SK-N-SH (cell line): ENCODE results near the gene CIB4. TPM values are rescaled to one million over a fixed set of nuclear protein-coding genes. Genes with fewer than 3 reads are reported as not detected.

Source experiments
- CTCF ChIA-PET: fragments of 300-600, 350-600 bp; formaldehyde crosslinking; extraction: SDS; loops from one replicate; lab custom pipeline; 2021; lab: Yijun Ruan, JAX
- POLR2A ChIA-PET: fragments of 350-600 bp; sonication (Branson Sonifier 250); formaldehyde crosslinking; extraction: SDS; loops from one replicate; lab custom pipeline; 2020; ENCODE audit warnings: antibody characterized with exemption, inconsistent platforms; lab: Yijun Ruan, JAX
- DNase-seq: peaks from one replicate; pipeline ENCODE4 v3.0.0; 2012
- H2AFZ ChIP-seq: fragments of 200-600 bp; sonication (generic); 2 replicates; pipeline ENCODE4 v1.8.1; 2016; ENCODE audit warnings: antibody characterized with exemption, mild to moderate bottlenecking, low read depth
- H3F3A ChIP-seq: fragments of 200-600 bp; sonication (generic); replicated peaks from 2 replicates; pipeline ENCODE3; 2016; ENCODE audit warnings: antibody characterized with exemption, mild to moderate bottlenecking; ENCODE audit not compliant: insufficient read depth
- H3K27ac ChIP-seq, 2 experiments: fragments of 200-500 bp in 1 of 2; fragments of 200-600 bp in 1 of 2; sonication (Bioruptor generic) in 1 of 2; sonication (generic), shearing (Covaris generic) in 1 of 2; 2 replicates each; pipeline versions ENCODE4 v1.5.1 to v1.6.1; 2014 to 2016; ENCODE audit warnings: low read depth in 2 of 2, inconsistent platforms in 1 of 2, low read length in 1 of 2, mild to moderate bottlenecking in 1 of 2, mixed read lengths in 1 of 2
- H3K27me3 ChIP-seq: fragments of 200-600 bp; sonication (generic), shearing (Covaris generic); 2 replicates; pipeline ENCODE4 v1.6.1; 2016; ENCODE audit warnings: mixed run types; ENCODE audit not compliant: insufficient read depth
- H3K36me3 ChIP-seq, 2 experiments: fragments of 200-500 bp in 1 of 2; fragments of 200-600 bp in 1 of 2; sonication (Bioruptor generic) in 1 of 2; sonication (generic) in 1 of 2; replicated peaks in 1 of 2; 2 replicates each; pipeline versions ENCODE3 to v1.5.1; 2014 to 2016; ENCODE audit warnings: low read length in 1 of 2, mild to moderate bottlenecking in 1 of 2; ENCODE audit not compliant: insufficient read depth in 2 of 2, control insufficient read depth in 1 of 2
- H3K4me1 ChIP-seq, 2 experiments: fragments of 200-500 bp in 1 of 2; fragments of 200-600 bp in 1 of 2; sonication (Bioruptor generic) in 1 of 2; sonication (generic), shearing (Covaris generic) in 1 of 2; 2 replicates each; pipeline versions ENCODE4 v1.5.1 to v1.6.1; 2014 to 2016; ENCODE audit warnings: low read depth in 1 of 2, low read length in 1 of 2, mixed run types in 1 of 2; ENCODE audit not compliant: insufficient read depth in 2 of 2, control insufficient read depth in 1 of 2
- H3K4me2 ChIP-seq: fragments of 200-600 bp; sonication (generic), shearing (Covaris generic); 2 replicates; pipeline ENCODE4 v1.6.1; 2017; ENCODE audit warnings: mixed run types
- H3K4me3 ChIP-seq, 2 experiments: fragments of 200-500 bp in 1 of 2; fragments of 200-600 bp in 1 of 2; sonication (Bioruptor generic) in 1 of 2; sonication (generic), shearing (Covaris generic) in 1 of 2; 2 replicates each; pipeline versions ENCODE4 v1.5.1 to v1.8.1; 2014 to 2016; ENCODE audit warnings: low read depth in 2 of 2, inconsistent platforms in 1 of 2, low read length in 1 of 2, mild to moderate bottlenecking in 1 of 2, mixed read lengths in 1 of 2, moderate library complexity in 1 of 2
- H3K79me2 ChIP-seq: fragments of 200-600 bp; sonication (generic); 2 replicates; pipeline ENCODE4 v1.8.1; 2017; ENCODE audit warnings: mild to moderate bottlenecking; ENCODE audit not compliant: insufficient read depth
- H3K9ac ChIP-seq: fragments of 200-600 bp; sonication (generic); 2 replicates; pipeline ENCODE4 v1.6.1; 2017; ENCODE audit warnings: mixed run types
- H3K9me2 ChIP-seq: fragments of 200-600 bp; sonication (generic); 2 replicates; pipeline ENCODE4 v1.6.1; 2017; ENCODE audit warnings: mixed run types
- H3K9me3 ChIP-seq: fragments of 200-600 bp; sonication (generic); 2 replicates; pipeline ENCODE4 v1.6.1; 2017; ENCODE audit warnings: mixed run types, mild to moderate bottlenecking, moderate library complexity
- H4K20me1 ChIP-seq: fragments of 200-600 bp; sonication (generic); 2 replicates; pipeline ENCODE4 v1.6.1; 2017; ENCODE audit warnings: mild to moderate bottlenecking, mixed run types; ENCODE audit not compliant: insufficient read depth
- EP300 ChIP-seq, 2 experiments: IDR thresholded peaks; 2 replicates each; pipeline versions ENCODE4 v1.4.0 to v1.6.1; 2012; ENCODE audit warnings: borderline replicate concordance in 1 of 2, low read depth in 1 of 2, low read length in 1 of 2
- GABPA ChIP-seq: IDR thresholded peaks from 2 replicates; pipeline ENCODE4 v1.4.0; 2012; ENCODE audit warnings: low read depth, mild to moderate bottlenecking
- JUND ChIP-seq: IDR thresholded peaks from 2 replicates; pipeline ENCODE4 v1.4.0; 2012
- MEF2A ChIP-seq: IDR thresholded peaks from 2 replicates; pipeline ENCODE4 v1.4.0; 2012; ENCODE audit warnings: low read depth, borderline replicate concordance
- MXI1 ChIP-seq: IDR thresholded peaks from 2 replicates; pipeline ENCODE4 v1.6.1; 2012; ENCODE audit warnings: mild to moderate bottlenecking, low read depth, low read length, improper control_type of control experiment
- NFIC ChIP-seq: IDR thresholded peaks from 2 replicates; pipeline ENCODE4 v1.4.0; 2012; ENCODE audit warnings: borderline replicate concordance
- NRF1 ChIP-seq: IDR thresholded peaks from 2 replicates; pipeline ENCODE4 v1.6.1; 2012; ENCODE audit warnings: low read depth, mild to moderate bottlenecking, low read length
- POLR2AphosphoS5 ChIP-seq: IDR thresholded peaks from 2 replicates; pipeline ENCODE4 v1.6.1; 2012; ENCODE audit warnings: low read depth, low read length
- RAD21 ChIP-seq: IDR thresholded peaks from 2 replicates; pipeline ENCODE4 v1.6.1; 2012; ENCODE audit warnings: mild to moderate bottlenecking, low read length
- RFX5 ChIP-seq: IDR thresholded peaks from 2 replicates; pipeline ENCODE4 v1.6.1; 2012; ENCODE audit warnings: mild to moderate bottlenecking, improper control_type of control experiment, low read length
- RXRA ChIP-seq: IDR thresholded peaks from 2 replicates; pipeline ENCODE4 v1.4.0; 2012; ENCODE audit warnings: low read depth, mild to moderate bottlenecking, borderline replicate concordance
- SMC3 ChIP-seq: IDR thresholded peaks from 2 replicates; pipeline ENCODE4 v1.6.1; 2012; ENCODE audit warnings: low read depth, low read length, improper control_type of control experiment
- TAF1 ChIP-seq: IDR thresholded peaks from 2 replicates; pipeline ENCODE4 v1.6.1; 2012; ENCODE audit warnings: low read depth, mild to moderate bottlenecking, low read length, moderate library complexity, borderline replicate concordance
- TCF12 ChIP-seq: IDR thresholded peaks from 2 replicates; pipeline ENCODE4 v1.4.0; 2012
- YY1 ChIP-seq: IDR thresholded peaks from 2 replicates; pipeline ENCODE4 v1.4.0; 2012; ENCODE audit warnings: low read depth, mild to moderate bottlenecking
- WGBS: methylation state at CpG from one replicate; pipeline ENCODE4 v1.1.6; 2017; ENCODE audit warnings: low lambda C conversion rate; 5-methylcytosine and 5-hydroxymethylcytosine counted together
- polyA plus RNA-seq, 3 experiments: library from polyadenylated mRNA; depleted of rRNA; stranded (reverse); fragments of >200 nt; gene quantifications; 2 replicates each; pipeline ENCODE4 v1.2.3, GENCODE V29; 2012
- TF ChIP-seq, protein P1 (sequence below): IDR thresholded peaks from 2 replicates; pipeline ENCODE4 v1.4.0; 2012; ENCODE audit warnings: low read depth, borderline replicate concordance
- TF ChIP-seq, protein P2 (sequence below): fragments of 150-350 bp; IDR thresholded peaks from 2 replicates; pipeline ENCODE4 v1.6.1; 2017; ENCODE audit warnings: antibody characterized with exemption, low read length, low read depth, borderline replicate concordance
- TF ChIP-seq, protein P3 (sequence below): IDR thresholded peaks from 2 replicates; pipeline ENCODE4 v1.6.1; 2012; ENCODE audit warnings: mild to moderate bottlenecking, low read depth, low read length, moderate library complexity

Gene CIB4
- polyA plus RNA-seq, 1 of the 3 experiments (the other 2 are of a cell fraction) = not detected

DNA sequence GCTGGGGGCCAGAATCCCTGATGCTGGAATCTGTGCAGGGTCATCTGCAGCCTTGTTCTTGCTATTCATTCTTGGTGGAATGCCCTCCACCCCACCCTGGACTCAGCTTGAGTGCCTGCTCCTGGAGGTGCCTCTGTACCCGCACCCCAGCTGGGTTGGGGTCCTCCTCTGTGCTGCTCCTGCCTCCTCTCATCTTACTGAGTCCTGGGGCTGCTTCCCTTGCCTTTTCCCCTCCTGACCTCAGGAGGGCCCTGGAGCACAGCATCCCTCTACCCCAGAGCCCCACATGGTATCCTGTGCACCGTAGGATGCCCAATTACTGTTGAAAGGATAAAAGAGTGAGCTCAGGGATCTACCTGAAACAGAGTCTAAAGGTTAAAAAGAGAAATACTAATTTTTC is 81.6 kb downstream of the CIB4 start:
- DNase-seq = no peak
- no peak overlapping the region for H3K4me2 ChIP-seq
- H3K79me2 ChIP-seq = no peaks in the 10 kb centered on the region
- no peaks in the 10 kb centered on the region for H3K9me3 ChIP-seq
- H3K27ac ChIP-seq = no peak overlapping the region
- H3K9me2 ChIP-seq = no peaks in the 10 kb centered on the region
- TF ChIP-seq TCF12 = no peak
- no peak for TF ChIP-seq MXI1
- TF ChIP-seq, protein P1, sequence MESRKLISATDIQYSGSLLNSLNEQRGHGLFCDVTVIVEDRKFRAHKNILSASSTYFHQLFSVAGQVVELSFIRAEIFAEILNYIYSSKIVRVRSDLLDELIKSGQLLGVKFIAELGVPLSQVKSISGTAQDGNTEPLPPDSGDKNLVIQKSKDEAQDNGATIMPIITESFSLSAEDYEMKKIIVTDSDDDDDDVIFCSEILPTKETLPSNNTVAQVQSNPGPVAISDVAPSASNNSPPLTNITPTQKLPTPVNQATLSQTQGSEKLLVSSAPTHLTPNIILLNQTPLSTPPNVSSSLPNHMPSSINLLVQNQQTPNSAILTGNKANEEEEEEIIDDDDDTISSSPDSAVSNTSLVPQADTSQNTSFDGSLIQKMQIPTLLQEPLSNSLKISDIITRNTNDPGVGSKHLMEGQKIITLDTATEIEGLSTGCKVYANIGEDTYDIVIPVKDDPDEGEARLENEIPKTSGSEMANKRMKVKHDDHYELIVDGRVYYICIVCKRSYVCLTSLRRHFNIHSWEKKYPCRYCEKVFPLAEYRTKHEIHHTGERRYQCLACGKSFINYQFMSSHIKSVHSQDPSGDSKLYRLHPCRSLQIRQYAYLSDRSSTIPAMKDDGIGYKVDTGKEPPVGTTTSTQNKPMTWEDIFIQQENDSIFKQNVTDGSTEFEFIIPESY = no peak
- no peak for TF ChIP-seq GABPA
- no peak for TF ChIP-seq SMC3
- TF ChIP-seq NRF1 = no peak
- TF ChIP-seq MEF2A = no peak
- no peak for TF ChIP-seq POLR2AphosphoS5
- TF ChIP-seq NFIC = no peak
- TF ChIP-seq JUND = no peak
- TF ChIP-seq RFX5 = no peak
- no peak for TF ChIP-seq EP300 (IDR thresholded peaks at IDR 0.05; ENCODE audit: borderline replicate concordance in 1 of 2, low read depth in 1 of 2, low read length in 1 of 2)
- TF ChIP-seq, protein P2, sequence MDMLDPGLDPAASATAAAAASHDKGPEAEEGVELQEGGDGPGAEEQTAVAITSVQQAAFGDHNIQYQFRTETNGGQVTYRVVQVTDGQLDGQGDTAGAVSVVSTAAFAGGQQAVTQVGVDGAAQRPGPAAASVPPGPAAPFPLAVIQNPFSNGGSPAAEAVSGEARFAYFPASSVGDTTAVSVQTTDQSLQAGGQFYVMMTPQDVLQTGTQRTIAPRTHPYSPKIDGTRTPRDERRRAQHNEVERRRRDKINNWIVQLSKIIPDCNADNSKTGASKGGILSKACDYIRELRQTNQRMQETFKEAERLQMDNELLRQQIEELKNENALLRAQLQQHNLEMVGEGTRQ = no peak
- TF ChIP-seq RAD21 = no peak
- TF ChIP-seq RXRA = no peak
- TF ChIP-seq, protein P3, sequence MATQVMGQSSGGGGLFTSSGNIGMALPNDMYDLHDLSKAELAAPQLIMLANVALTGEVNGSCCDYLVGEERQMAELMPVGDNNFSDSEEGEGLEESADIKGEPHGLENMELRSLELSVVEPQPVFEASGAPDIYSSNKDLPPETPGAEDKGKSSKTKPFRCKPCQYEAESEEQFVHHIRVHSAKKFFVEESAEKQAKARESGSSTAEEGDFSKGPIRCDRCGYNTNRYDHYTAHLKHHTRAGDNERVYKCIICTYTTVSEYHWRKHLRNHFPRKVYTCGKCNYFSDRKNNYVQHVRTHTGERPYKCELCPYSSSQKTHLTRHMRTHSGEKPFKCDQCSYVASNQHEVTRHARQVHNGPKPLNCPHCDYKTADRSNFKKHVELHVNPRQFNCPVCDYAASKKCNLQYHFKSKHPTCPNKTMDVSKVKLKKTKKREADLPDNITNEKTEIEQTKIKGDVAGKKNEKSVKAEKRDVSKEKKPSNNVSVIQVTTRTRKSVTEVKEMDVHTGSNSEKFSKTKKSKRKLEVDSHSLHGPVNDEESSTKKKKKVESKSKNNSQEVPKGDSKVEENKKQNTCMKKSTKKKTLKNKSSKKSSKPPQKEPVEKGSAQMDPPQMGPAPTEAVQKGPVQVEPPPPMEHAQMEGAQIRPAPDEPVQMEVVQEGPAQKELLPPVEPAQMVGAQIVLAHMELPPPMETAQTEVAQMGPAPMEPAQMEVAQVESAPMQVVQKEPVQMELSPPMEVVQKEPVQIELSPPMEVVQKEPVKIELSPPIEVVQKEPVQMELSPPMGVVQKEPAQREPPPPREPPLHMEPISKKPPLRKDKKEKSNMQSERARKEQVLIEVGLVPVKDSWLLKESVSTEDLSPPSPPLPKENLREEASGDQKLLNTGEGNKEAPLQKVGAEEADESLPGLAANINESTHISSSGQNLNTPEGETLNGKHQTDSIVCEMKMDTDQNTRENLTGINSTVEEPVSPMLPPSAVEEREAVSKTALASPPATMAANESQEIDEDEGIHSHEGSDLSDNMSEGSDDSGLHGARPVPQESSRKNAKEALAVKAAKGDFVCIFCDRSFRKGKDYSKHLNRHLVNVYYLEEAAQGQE = no peak
- TF ChIP-seq YY1 = no peak
- no peak for TF ChIP-seq TAF1
- H3K4me1 ChIP-seq = peaks cover 0 to 9% of the 10 kb centered on the region in 2 experiments; a peak in 1 of 4 replicates
- H4K20me1 ChIP-seq = no peaks in the 10 kb centered on the region
- no peaks in the 10 kb centered on the region for H3F3A ChIP-seq
- H3K36me3 ChIP-seq = no peaks in the 10 kb centered on the region
- H2AFZ ChIP-seq = no peak overlapping the region
- no peak overlapping the region for H3K9ac ChIP-seq
- H3K27me3 ChIP-seq = peaks cover 85% of the 10 kb centered on the region
- ChIA-PET CTCF (interaction anchor here (11.1 kb wide), 1 partner anchor 17 kb away, joined by 153 read pairs; no protein-coding TSS in a partner anchor), POLR2A (no interaction called here)
- 63% methylated on average over 2 of the region's 2 CpGs for WGBS
- no peak overlapping the region for H3K4me3 ChIP-seq
